Liver (tissue), 3 donors: ENCODE measurements around the gene ATP2C1.

Experiments
- GABPA ChIP-seq, 2 donors: IDR thresholded peaks in 1 of 2; conservative IDR thresholded peaks in 1 of 2; 2 replicates each; pipeline ENCODE4 v1.6.1; 2016; ENCODE audit warnings: antibody characterized with exemption in 2 of 2, mild to moderate bottlenecking in 1 of 2, moderate library complexity in 1 of 2
- JUND ChIP-seq, 2 donors: IDR thresholded peaks; 2 replicates each; pipeline ENCODE4 v1.6.1; 2016; ENCODE audit warnings: antibody characterized with exemption in 2 of 2
- RAD21 ChIP-seq, 2 donors: IDR thresholded peaks; 2 replicates each; pipeline ENCODE4 v1.6.1; 2016; ENCODE audit warnings: antibody characterized with exemption in 2 of 2, mild to moderate bottlenecking in 2 of 2
- TF ChIP-seq, protein P1 (sequence below): fragments of 150-350 bp; IDR thresholded peaks from 2 replicates; pipeline ENCODE4 v1.5.1; 2017; ENCODE audit warnings: improper control_type of control experiment, low read depth, low read length; ENCODE audit not compliant: missing input control
- donor health status: healthy.
- donor health status: healthy.

DNA sequence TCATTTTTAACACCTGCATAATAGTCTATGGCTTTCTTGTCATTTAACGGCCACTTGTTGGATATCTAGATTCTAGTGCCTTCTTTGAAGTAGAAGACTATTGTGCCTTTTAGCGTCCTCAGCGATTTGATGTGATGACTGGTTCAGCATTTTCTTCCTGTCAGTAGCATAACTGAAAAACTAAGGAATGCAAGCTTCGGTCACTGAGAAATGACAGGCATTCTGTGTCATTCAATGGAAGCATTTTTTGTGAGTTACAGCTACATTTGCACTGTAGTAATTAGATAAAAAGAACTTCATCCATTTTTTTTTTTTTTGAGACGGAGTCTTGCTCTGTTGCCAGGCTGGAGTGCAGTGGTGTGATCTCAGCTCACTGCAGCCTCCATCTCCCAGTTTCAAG is 143.1 kb downstream of the ATP2C1 start:
- TF ChIP-seq, protein P1, sequence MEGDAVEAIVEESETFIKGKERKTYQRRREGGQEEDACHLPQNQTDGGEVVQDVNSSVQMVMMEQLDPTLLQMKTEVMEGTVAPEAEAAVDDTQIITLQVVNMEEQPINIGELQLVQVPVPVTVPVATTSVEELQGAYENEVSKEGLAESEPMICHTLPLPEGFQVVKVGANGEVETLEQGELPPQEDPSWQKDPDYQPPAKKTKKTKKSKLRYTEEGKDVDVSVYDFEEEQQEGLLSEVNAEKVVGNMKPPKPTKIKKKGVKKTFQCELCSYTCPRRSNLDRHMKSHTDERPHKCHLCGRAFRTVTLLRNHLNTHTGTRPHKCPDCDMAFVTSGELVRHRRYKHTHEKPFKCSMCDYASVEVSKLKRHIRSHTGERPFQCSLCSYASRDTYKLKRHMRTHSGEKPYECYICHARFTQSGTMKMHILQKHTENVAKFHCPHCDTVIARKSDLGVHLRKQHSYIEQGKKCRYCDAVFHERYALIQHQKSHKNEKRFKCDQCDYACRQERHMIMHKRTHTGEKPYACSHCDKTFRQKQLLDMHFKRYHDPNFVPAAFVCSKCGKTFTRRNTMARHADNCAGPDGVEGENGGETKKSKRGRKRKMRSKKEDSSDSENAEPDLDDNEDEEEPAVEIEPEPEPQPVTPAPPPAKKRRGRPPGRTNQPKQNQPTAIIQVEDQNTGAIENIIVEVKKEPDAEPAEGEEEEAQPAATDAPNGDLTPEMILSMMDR = no peak
- TF ChIP-seq RAD21 (IDR thresholded peaks at IDR 0.05) (no peak), JUND (IDR thresholded peaks at IDR 0.05) (no peak), GABPA (IDR thresholded peaks at IDR 0.05 in 1 of 2, conservative IDR thresholded peaks at IDR 0.05 in 1 of 2) (no peak)
